ENCODE results near the gene DMRT3.

- TF ChIP-seq CTCF (IDR thresholded peaks at IDR 0.05) = no peak
- no peak for TF ChIP-seq POLR2A (IDR thresholded peaks at IDR 0.05)
- TF ChIP-seq POLR2AphosphoS5 (IDR thresholded peaks at IDR 0.05) = no peak
Measured at GRCh38 chr9:1014225-1014624, 37.8 kb downstream of the DMRT3 start.
